Fibroblast of skin of right biceps (primary cell): Measurements from ENCODE around the gene DTHD1.

Experiments
- DNase-seq: peaks from one replicate; pipeline ENCODE4 v3.0.0-alpha.2; 2013

Gene DTHD1

GRCh38 chr4:36281384-36282106 lies at the start of gene DTHD1:
DTHD1 (plus strand) TSS chr4:36281616; CDS start chr4:36281759, 143 bp downstream.
- DNase-seq: no peak

GRCh38 chr4:36233567-36234266 lies 47.7 kb upstream of the DTHD1 start:
- no peak for DNase-seq

GRCh38 chr4:36235306-36235705 lies 46.1 kb upstream of the DTHD1 start:
- DNase-seq: peak; percentile 32

DNA sequence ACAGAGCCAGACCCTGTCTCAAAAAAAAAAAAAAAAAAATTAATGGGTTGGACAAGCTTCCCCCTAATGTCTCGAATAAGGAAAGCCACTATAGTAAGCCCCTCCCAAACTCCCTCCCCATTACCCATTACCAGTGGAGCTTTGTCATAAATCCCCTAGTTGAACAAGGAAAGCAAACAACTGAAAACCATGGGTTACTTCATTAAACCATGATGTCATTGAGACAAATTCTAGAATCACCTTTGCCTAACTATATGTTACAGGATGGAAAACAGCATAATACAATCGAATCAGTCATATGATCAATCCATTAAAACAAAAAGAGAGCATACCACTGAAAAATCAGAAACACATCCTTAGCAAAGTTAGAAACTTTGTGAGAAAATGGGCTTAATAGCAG lies 45.3 kb upstream of the DTHD1 start:
- no peak for DNase-seq

GRCh38 chr4:36237366-36238313 lies 43.8 kb upstream of the DTHD1 start:
- no peak for DNase-seq

DNA sequence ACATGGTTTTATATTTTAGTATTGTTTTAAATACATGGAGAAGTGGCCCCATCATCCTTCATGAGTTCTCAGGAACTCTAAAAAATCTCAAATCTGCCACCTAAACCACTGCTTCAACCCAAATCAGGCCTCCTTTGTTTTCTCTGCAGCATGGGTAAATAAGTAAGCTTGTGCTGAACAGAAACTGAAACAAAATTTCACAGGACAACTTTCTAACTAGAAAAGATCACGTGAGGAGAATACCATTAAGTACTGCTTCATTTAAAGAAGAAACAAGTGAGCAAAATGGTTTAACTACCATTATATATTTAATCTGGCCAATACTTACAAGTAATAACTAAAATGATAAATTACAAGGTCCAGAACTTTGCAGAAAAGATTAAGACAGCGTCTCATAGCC lies 39.6 kb upstream of the DTHD1 start:
- no peak for DNase-seq

- DNase-seq: no peak
Measured at GRCh38 chr4:36242629-36243354, 38.6 kb upstream of the DTHD1 start.

GRCh38 chr4:36243355-36244256 lies 37.8 kb upstream of the DTHD1 start:
- no peak for DNase-seq

GRCh38 chr4:36244257-36245082 lies 36.9 kb upstream of the DTHD1 start, which contains the start of gene ARAP2:
ARAP2 (minus strand) TSS chr4:36244514; CDS start chr4:36229486, 15,028 bp downstream.
- peak; percentile 33 for DNase-seq

- no peak for DNase-seq
Measured at GRCh38 chr4:36249610-36250009, 31.8 kb upstream of the DTHD1 start.

- no peak for DNase-seq
Measured at GRCh38 chr4:36251983-36252382, 29.4 kb upstream of the DTHD1 start.

- no peak for DNase-seq
Measured at GRCh38 chr4:36254371-36254770, 27.0 kb upstream of the DTHD1 start.

DNA sequence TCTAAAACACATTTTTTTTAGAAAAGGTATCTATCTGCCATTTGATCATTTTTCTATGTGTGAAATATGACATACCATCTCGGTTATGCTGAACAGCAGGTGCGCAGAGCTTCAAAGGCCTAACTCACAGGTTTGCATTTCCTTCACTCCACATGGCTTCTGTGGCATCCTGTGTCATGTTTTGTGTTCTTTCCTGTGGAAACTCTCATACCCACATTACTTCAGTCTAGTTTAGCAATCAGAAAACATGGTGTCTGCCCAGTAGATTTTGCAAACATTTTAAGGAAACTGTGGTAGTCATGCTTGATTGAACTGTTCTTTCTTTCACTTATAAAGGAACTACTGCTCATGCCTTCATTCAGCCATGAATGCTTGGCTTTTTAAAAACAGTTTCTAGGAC lies 25.8 kb upstream of the DTHD1 start:
- DNase-seq: no peak

GRCh38 chr4:36256398-36256891 lies 25.0 kb upstream of the DTHD1 start:
- DNase-seq: no peak

DNA sequence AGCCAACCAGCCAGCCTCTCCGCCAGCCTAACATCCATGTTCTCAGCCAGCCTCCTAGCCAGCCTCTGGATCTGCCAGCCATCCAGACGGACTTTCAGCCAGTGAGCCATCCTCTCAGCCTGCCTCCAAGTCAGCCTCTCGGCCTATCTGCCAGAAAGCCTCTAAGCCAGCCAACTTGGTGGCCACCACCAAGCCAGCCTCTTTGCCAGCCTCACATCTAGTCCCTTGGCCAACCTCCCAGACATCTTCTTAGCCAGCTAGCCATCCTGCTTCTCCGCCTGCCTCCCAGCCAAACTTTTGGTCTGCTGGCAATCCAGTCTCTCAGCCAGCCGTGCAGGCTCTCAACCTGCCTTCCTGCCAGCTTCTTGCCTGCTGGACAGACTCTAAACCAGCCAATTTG lies 20.7 kb upstream of the DTHD1 start:
- no peak for DNase-seq

DNA sequence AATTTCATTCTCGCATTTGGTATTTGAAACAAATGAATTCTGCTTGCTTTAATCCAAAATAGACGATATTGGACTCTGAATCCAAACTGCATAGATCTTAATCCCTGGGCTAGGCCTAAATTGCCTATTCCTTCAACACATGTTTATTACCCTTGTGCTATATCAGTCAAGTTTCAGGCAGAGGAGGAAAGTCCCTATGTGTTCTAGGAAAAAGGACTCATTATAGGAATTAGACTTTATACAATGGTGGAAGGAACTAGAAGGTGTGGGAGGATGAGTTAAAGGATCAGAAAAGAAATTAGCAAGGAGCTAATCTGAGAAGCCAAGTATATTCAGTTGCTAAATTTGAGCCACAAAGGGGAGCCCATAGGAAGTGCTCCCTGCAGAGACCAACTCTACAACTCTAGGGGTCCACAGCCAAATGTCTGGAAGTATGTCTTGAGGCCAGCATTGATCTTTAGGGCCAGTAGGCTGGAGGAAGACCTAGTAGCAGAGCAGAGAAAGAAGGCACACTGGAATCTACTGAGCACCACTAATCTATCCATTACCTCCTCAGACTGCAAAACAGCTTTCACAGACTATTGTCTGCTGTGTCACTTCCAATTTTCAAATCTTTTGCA lies 17.1 kb upstream of the DTHD1 start:
- no peak for DNase-seq

DNA sequence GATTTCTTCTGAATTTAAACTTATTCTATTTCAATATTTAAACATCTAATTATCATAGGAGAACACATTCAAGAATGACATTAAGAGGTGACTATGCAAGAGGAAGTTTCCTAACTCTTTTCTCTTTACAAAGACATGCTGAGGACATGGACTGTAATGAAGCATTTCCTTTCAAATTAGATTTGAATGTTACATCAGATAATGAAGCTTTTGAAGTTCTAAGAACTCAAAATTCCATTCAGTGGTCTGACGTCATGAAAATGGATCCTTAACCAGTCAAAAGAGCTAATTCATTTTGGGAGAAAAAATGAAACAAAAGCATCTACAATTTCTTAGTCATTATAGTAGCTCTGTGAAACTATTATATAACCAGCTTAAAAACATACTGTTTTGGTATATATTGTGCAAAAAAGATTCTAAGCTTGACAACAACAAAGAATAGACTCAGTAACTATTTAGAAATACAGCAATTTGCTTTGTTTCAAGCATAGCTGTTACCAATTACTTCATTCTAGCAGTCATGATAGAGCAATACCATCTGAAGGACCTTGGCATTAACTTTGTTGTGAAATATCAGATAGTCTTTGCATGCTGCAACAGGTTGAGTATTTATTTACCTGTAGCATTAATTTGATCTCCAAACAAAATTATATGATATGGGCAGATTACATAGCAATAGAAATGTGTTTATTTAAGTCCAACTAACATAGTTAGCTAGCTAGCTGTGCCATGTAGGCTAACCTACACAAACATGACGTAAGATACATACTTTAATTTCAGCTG lies 13.7 kb upstream of the DTHD1 start:
- DNase-seq: no peak

DNA sequence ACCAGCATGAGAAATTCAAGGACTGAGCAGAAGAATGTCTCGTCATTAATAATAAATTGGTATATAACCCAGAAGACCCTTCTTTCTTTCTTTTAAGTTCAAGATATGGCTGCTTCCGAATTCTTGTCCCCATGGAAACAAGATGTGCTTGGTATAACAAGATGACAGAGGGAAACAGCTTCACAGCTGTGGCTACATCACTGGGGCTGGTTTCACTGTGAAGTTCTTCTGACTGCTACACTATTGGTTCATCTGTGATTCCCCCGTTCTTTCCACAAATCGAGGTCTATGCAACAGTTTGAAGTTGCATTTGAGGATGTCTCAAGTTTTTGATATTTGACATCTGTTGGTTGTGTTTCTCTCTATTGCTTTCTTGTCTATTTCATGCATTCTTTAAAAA lies 12.3 kb upstream of the DTHD1 start:
- no peak for DNase-seq

- no peak for DNase-seq
Measured at GRCh38 chr4:36269533-36270173, 11.8 kb upstream of the DTHD1 start.
